Spleen (tissue), 11 donors: ENCODE data around the gene NTF4. TPM values are rescaled to one million over a fixed set of nuclear protein-coding genes. Genes with fewer than 3 reads are reported as not detected.

ENCODE experiments used
- DNase-seq: peaks from one replicate; pipeline ENCODE4 v3.0.0-alpha.2; 2020
- H3K27ac ChIP-seq, 8 donors: fragments of 200-600 bp; sonication (generic) in 7 of 8; 1 replicate in 4 of 8; 2 replicates in 4 of 8; pipeline versions ENCODE4 v1.5.0 to v1.8.0; 2016 to 2021; ENCODE audit warnings: inconsistent platforms in 4 of 8, mild to moderate bottlenecking in 4 of 8, moderate library complexity in 1 of 8
- H3K27me3 ChIP-seq, 7 donors: fragments of 200-600 bp; sonication (generic) in 6 of 7; replicated peaks in 1 of 7; 1 replicate in 4 of 7; 2 replicates in 3 of 7; pipeline versions ENCODE4 v1.5.0 to v1.8.0; 2016 to 2021; ENCODE audit warnings: inconsistent platforms in 3 of 7, mild to moderate bottlenecking in 1 of 7
- H3K36me3 ChIP-seq, 6 donors: fragments of 200-600 bp; sonication (generic) in 5 of 6; 1 replicate in 4 of 6; 2 replicates in 2 of 6; pipeline versions ENCODE4 v1.5.0 to v1.8.0; 2016 to 2021; ENCODE audit warnings: inconsistent platforms in 2 of 6
- H3K4me1 ChIP-seq, 6 donors: fragments of 200-600 bp; sonication (generic) in 5 of 6; 1 replicate in 3 of 6; 2 replicates in 3 of 6; pipeline versions ENCODE4 v1.5.0 to v1.8.0; 2016 to 2021; ENCODE audit warnings: inconsistent platforms in 3 of 6
- H3K4me3 ChIP-seq, 8 donors: fragments of 200-600 bp; sonication (generic) in 7 of 8; 1 replicate in 4 of 8; 2 replicates in 4 of 8; pipeline versions ENCODE4 v1.5.0 to v1.8.0; 2016 to 2021; ENCODE audit warnings: inconsistent platforms in 4 of 8, mild to moderate bottlenecking in 4 of 8, moderate library complexity in 2 of 8
- H3K9me3 ChIP-seq, 8 donors: fragments of 200-600 bp; sonication (generic) in 7 of 8; 1 replicate in 4 of 8; 2 replicates in 4 of 8; pipeline versions ENCODE4 v1.5.0 to v1.8.0; 2016 to 2021; ENCODE audit warnings: inconsistent platforms in 4 of 8
- CTCF ChIP-seq, 11 experiments: fragments of 200-600 bp in 7 of 11; fragments of 450-650 bp in 4 of 11; sonication (generic) in 4 of 11; IDR thresholded peaks in 8 of 11; conservative IDR thresholded peaks in 3 of 11; 1 replicate in 7 of 11; 2 replicates in 4 of 11; pipeline versions ENCODE4 v1.4.0 to v1.8.0; 2016 to 2021; ENCODE audit warnings: antibody characterized with exemption in 11 of 11, inconsistent platforms in 4 of 11, mild to moderate bottlenecking in 1 of 11
- POLR2A ChIP-seq, 3 donors: fragments of 450-650 bp; IDR thresholded peaks; one replicate each; pipeline ENCODE4 v1.5.1; 2017; ENCODE audit warnings: antibody characterized with exemption in 3 of 3, mild to moderate bottlenecking in 1 of 3
- POLR2AphosphoS5 ChIP-seq, 3 donors: sonication (generic); formaldehyde crosslinking; IDR thresholded peaks; one replicate each; pipeline ENCODE4 v1.5.1; 2017; ENCODE audit warnings: antibody characterized with exemption in 3 of 3
- WGBS, 5 donors: extraction: QIAGEN DNeasy Blood & Tissue Kit in 3 of 5; methylation state at CpG; one replicate each; pipeline versions ENCODE4 v1.1.5 to v1.1.7; 2013 to 2018; 5-methylcytosine and 5-hydroxymethylcytosine counted together
- intact Hi-C: fragments of 100-400 bp; cut with DNase I; formaldehyde crosslinking; loops from one replicate; pipeline ENCODE4 v1.15.0; 2023; ENCODE audit warnings: low total_unique reads
- polyA plus RNA-seq, 3 donors: library from polyadenylated mRNA; stranded (reverse); fragments of 200-250 nt; gene quantifications; one replicate each; pipeline ENCODE4 v1.2.1, GENCODE V29; 2013
- total RNA-seq, 7 donors: library from RNA; depleted of rRNA in 3 of 7; stranded (reverse); fragments of >200 nt in 3 of 7; fragmentation: NEBNext Ultra II Directional in 4 of 7; extraction: Animal tissue kit (Norgen Biotek cat#: 25700) in 4 of 7; gene quantifications; one replicate each; pipeline versions ENCODE4 v1.1.0 to v1.2.1, GENCODE V29; 2016 to 2021
- donor health status: healthy with polysubstance abuse.
- donor health status: DM: no; HTN: no; CAD: no; lungs with moderate emphysema.
- donor health status: DM: no; HTN: no; CAD: no.
- donor health status: Bipolar disorder and iron deficiency.
- donor health status: healthy.
- donor health status: DM: no; HTN: no; CAD: no.
- donor health status: DM: yes; HTN: yes; CAD: no.

The NTF4 gene
- total and polyA plus RNA-seq, 10 donors = not detected

- Histone ChIP-seq H3K9me3 (no peaks in the 10 kb centered on the region), H3K27ac (no peak overlapping the region), H3K4me3 (no peak overlapping the region), H3K36me3 (peaks cover 0 to 43% (median 38%) of the 10 kb centered on the region in 6 donors), H3K4me1 (peaks cover 7 to 23% (median 18%) of the 10 kb centered on the region in 6 donors), H3K27me3 (no peaks in the 10 kb centered on the region)
- 45 to 64% (median 56%) methylated on average over 3 of the region's 3 CpGs for WGBS, 5 donors
- intact Hi-C loops = no loop called here
- TF ChIP-seq POLR2A (IDR thresholded peaks at IDR 0.05) (no peak), POLR2AphosphoS5 (IDR thresholded peaks at IDR 0.05) (no peak), CTCF (IDR thresholded peaks at IDR 0.05 in 8 of 11, conservative IDR thresholded peaks at IDR 0.05 in 3 of 11) (no peak)
- DNase-seq = no peak
These were observed 45.9 kb upstream of the NTF4 start for GRCh38 chr19:49110567-49110966.

GRCh38 chr19:49109569-49110233 lies 45.1 kb upstream of the NTF4 start:
- intact Hi-C loops = no loop called here
- Histone ChIP-seq H3K27me3 (no peaks in the 10 kb centered on the region), H3K36me3 (peaks cover 0 to 52% (median 46%) of the 10 kb centered on the region in 6 donors), H3K9me3 (no peaks in the 10 kb centered on the region), H3K4me3 (no peak overlapping the region), H3K4me1 (peaks cover 6 to 17% (median 11%) of the 10 kb centered on the region in 6 donors), H3K27ac (no peak overlapping the region)
- TF ChIP-seq POLR2AphosphoS5 (IDR thresholded peaks at IDR 0.05) (peak in 1 of 3 donors; percentile 22), POLR2A (IDR thresholded peaks at IDR 0.05) (no peak), CTCF (IDR thresholded peaks at IDR 0.05 in 8 of 11, conservative IDR thresholded peaks at IDR 0.05 in 3 of 11) (no peak)
- WGBS, 5 donors = 81 to 95% (median 90%) methylated on average over 8 of the region's 8 CpGs
- DNase-seq = no peak

- no peak for DNase-seq
- WGBS, 5 donors = 83 to 89% (median 85%) methylated on average over 5 of the region's 5 CpGs
These were observed 44.4 kb upstream of the NTF4 start for GRCh38 chr19:49109051-49109450.

More at GRCh38 chr19:49109051-49109450, 44.4 kb upstream of the NTF4 start:
- intact Hi-C loops = no loop called here
- Histone ChIP-seq H3K36me3 (peaks cover 0 to 58% (median 53%) of the 10 kb centered on the region in 6 donors), H3K9me3 (no peaks in the 10 kb centered on the region), H3K4me1 (peaks cover 6 to 14% (median 10%) of the 10 kb centered on the region in 6 donors), H3K27me3 (no peaks in the 10 kb centered on the region), H3K27ac (no peak overlapping the region), H3K4me3 (no peak overlapping the region)
- TF ChIP-seq POLR2AphosphoS5 (IDR thresholded peaks at IDR 0.05) = peak; percentile 8 to 51 (median 24)
- TF ChIP-seq CTCF (IDR thresholded peaks at IDR 0.05 in 8 of 11, conservative IDR thresholded peaks at IDR 0.05 in 3 of 11) = no peak
- no peak for TF ChIP-seq POLR2A (IDR thresholded peaks at IDR 0.05)
